GM19099 (cell line): ENCODE data around the gene ZNF18.

Experiments
- POLR2A ChIP-seq: IDR thresholded peaks from 3 replicates; pipeline ENCODE4 v1.6.1; 2011; ENCODE audit warnings: low read depth; ENCODE audit not compliant: insufficient read length; ENCODE audit errors: extremely low read depth

ZNF18 gene

DNA sequence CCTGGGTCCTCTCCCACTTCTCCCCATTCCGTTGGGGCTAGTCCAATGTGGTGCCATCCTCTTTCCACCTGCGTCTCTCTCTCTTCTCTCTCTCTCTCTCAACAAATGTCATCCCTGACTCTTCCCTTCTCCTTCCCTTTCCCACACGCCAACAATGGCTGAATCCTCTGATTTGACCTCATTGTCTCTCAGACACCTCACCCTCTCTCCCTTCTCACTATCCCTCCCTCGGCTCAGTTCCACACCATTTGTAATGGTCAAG, 628 bp upstream of the ZNF18 start:
- TF ChIP-seq POLR2A, result no peak

DNA sequence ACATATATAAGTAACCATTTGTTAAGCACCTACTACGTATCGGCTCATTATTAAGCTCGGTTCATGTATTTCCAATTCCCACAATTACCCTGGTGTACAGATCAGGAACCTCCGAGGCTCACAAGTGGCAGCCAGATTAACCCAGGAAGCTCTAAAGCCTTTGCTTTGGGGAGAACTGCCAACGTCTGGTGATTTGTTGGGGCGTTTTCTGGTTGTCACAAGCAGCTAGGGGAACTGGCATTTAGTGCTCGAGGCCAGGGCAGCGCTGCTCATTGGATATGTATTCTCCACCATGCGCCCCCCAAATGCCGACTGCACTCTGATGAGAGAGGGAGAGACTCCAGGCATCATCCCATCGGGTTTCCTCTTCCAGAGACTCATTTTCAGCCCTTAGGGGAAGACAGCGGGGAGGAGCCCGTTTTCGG, 541 bp downstream of the ZNF18 start:
- TF ChIP-seq POLR2A, result no peak

DNA sequence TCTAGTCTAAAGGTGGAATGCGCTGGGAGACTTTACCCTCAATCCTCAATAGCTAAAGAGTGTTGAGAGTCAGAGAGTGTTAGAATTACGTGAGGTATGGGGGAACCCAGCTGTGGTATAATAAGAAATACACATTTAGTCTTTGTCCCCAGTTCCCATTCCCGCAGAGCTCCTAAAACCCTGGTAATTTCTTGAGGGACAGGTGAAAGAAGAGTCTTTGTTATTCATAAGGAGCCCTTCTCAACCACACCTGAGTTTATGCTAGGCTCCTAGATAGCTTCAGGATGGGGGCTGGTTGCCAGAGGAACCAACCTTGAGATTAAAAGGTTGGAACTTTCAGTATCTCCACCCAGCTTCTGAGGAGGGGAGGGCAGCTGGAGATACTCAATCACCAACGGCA, 5.8 kb downstream of the ZNF18 start:
- TF ChIP-seq POLR2A, result no peak

DNA sequence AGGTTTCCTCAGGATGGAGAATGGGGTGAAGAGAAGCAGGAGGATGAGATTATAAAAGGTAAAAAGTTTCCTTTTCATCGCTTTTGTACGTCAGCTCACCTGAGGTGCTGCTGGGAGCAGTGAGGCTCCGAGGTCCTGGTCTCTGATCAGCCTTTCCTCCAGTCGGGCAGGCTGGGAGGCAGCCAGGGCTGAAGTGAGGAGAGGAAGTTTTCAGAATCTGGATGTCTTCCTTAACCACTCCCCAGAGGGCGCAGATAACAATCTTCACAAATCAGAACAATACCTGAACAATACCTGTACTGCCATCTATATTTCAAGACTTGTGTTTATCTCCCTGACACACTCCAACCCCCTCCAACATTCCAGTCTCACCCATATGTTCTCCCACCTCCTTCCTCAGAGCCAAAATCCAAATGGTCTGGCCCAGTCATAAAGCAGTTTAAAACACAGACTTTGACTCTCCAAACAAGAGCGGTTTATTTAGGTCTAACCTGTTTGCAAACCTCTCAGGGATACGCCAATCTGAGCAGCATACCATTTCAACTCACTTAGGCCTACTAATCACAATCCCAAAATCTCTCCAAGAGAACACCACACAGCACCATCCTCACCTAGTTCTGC, 6.8 kb downstream of the ZNF18 start:
- no peak for TF ChIP-seq POLR2A

DNA sequence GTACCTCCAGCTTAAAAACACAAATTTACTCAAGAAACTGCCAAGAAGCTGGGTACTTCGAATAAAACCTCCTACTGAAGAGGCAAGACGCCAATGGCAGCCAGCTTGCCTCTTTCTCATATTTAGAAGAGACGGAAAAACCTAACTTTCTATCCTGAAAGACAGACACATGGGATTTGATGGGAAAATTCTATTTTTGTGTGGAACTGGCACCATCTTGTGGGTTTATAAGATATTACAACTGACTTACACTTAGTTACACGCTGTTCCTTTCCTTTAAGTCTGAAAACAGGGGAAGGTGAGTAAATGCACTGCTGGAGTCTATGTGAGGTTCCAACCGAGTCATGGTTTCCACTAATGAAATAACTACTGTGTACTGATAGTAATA, 10.3 kb downstream of the ZNF18 start:
- no peak for TF ChIP-seq POLR2A

DNA sequence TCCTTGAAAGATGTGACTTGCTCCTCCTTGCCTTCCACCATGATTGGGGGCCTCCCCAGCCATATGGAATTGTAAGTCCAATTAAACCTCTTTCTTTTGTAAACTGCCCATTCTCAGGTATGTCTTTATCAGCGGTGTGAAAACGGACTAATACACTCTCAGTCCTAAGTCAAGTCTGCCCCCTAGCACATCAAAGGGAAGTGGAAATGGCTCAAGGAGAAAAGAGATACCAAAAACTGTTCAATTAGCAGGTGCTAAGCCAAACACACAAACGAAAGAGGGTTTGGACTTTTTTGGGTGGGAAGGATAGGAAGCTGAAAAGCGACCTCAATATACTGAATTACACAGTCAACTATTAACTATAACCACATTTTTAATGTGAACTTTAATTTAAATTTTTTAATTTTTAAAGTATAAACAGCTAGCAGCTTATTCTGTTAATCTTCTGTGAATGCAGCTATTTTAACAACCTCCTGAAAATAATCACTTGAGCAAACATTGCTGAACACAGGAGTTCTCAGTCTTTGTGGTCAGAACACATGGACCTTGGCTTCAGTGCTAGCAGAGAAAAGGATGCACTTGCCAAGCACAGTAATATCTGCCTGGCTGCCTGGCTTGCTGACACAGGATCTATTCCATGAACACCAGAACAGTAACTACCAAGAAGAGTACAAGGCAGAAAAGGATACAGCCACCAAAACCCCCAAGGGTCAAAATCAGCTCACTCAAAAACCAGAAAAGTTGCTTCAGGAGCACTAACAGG, 10.9 kb downstream of the ZNF18 start:
- no peak for TF ChIP-seq POLR2A

DNA sequence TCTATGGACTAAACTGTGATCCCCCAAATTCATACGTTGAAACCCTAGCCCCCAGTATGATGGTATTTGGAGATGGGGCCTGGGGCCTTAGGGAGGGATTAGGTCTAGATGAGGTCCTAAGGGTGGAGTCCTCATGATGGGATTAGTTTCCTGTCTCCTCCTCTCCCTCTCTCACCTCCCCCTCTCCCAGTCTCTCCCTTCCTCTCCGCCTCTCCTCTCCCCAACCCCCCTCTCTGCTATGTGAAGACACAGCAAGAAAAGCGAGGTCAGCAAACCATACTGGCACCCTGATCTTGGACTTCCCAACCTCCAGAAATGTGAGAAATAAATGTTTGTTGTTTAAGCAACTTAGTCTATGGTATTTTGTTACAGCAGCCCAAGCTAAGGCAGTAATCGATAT, 15.4 kb downstream of the ZNF18 start:
- TF ChIP-seq POLR2A, result no peak

DNA sequence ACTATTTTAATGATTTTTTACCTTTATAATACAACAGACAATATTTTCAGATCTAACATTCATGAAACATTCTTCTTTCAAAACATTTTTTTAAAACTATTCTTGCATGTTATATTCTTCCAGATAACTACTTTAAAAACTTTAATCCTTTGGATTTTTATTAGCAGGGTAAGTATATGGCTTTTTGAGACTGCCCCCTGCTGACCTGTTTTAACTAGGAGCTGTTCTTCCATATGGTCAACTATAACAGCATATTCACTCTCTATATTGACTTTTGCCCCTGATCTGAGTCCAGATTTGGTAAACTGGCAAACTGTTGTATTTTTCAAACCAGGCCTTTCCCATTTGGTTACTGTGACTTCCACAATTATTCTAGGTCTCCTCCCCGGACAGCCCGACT, 16.5 kb downstream of the ZNF18 start:
- no peak for TF ChIP-seq POLR2A

DNA sequence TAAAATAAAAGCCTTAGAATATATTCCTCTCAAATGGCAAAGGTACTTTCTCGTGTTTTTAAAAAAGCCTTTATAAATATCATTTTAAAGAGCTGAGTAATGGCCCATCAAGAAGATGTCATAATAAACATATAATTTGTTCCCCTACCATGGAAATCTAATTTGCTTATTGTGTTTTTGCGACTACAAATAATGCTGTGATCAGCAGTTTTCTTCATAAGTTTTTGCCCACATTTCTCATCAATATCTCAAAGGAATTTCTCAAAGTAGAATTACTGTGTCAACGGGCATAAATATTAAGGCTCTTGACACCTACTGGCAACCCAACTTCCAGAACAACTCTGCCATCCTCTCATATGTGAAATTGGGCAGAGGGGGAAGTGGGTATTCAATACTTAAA, 17.5 kb downstream of the ZNF18 start:
- TF ChIP-seq POLR2A, result no peak

DNA sequence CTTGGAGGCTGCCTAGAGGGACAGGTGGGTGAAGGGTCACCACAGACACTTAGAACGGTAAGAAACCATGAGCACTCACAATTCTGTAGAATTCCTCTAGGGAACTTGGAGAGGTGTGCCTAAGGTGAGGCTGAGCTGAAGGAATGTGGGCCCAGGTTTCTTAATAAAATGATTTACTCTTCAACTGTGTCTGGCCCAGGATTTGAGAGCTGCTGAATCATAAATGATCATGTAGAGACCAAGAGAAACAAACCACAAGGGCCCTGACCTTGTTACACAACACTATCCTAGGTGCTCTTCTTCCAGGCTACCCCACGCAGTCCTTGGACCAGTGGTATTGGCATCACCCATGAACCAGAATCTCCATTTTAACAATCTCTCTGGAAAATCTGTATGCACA, 27.7 kb downstream of the ZNF18 start:
- no peak for TF ChIP-seq POLR2A

DNA sequence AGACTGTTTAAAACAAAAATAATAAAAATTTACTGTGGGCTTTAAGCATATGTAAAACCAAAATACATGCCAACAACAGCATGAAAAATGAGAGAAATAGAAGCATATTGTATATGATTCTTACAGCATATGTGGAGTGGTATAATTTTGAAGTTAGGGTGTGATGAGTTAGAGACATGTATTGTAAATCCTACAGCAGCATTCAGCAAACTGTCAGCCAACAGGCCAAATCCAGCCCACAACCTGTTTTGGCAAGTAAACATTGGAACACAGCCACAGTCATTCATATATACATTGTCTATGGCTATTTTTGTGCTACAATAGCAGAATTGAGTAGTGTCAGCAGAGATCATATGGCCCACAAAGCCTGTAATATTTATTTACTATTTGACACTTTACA, 42.3 kb downstream of the ZNF18 start:
- no peak for TF ChIP-seq POLR2A

DNA sequence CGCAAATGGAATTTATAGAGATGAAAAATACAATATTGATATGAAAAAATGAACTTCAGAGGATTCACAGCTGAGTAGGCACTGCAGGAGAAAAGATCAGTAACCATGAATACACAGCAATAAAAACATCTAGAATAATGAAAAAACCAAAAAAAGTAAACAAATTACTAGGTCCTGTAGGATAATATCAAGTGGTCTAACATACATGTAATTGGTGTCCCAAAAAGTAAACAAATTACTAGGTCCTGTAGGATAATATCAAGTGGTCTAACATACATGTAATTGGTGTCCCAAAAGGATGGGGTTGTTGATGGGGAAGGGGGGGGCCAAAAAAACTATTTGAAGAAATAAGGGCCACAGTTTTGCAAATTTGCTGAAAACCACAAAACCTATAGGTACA, 43.4 kb downstream of the ZNF18 start:
- no peak for TF ChIP-seq POLR2A

DNA sequence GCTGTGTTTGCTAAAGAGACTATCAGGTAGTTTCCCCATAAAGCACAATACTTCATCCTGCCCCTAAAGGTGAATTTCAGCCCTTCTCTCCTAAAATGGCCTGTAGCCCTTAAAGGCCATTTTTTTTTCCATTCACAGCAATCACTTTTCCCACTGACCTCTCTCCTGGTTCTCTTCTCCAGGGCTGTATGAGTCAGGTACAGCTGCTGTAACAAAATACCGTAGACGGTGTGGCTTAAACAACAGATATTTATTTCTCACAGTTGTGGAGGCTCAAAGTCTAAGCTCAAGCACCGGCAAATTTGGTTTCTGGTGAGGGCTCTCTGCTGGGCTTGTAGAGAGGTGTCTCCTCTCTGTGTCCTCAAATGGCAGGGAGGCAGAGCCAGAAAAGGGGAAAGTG, 44.7 kb downstream of the ZNF18 start:
- no peak for TF ChIP-seq POLR2A

DNA sequence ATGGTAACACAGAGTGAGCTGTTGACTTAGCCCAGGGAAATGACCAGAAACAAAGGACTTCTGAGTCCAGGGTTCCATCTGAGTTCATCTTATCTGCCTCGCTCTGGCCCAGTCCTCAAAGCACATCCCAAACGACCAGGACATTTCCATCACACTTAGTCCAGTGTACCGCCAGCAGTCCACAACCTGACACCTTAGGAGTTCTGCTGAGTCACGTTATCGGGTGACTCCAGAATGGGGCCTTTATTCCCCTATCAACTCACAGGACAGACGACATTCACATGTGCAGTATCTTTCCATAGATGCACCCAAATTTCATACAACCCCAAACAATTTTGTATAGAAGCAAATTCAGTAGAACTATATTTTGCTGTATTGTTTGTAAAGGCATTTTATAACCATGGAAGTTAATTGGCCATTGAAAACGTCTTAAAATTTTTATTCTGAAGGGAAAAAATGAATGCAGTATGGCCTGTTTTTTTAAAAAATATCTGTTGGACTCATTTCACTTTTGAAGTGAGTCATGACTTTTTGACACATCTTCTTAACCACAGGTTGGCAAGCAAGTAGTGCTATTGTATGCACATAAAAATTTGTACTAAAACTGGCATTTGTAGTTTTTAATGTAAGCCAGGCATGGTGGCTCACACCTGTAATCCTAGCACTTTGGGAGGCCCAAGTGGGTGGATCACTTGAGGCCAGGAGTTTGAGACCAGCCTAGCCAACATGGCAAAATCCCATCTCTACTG, 46.3 kb downstream of the ZNF18 start:
- TF ChIP-seq POLR2A, result no peak

DNA sequence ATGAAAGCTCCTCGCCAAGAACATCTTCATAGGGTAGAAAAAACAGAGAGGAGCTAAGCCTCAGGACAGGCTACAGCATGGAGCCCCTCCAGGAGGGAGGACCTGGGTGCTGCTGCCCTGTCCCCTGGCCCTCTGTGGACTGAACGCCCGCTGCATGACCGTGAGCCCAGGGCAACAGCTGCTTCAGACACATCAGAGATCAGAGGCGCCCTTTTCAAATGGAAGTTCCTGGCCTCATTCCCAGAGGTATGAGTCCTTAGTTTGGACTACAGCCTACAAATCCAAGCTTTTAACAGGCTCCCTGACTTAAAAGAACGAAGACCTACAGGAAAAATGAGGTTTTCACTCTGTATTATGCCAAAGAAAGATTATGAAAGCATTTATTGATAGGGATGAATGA, 48.5 kb downstream of the ZNF18 start:
- TF ChIP-seq POLR2A, result no peak

DNA sequence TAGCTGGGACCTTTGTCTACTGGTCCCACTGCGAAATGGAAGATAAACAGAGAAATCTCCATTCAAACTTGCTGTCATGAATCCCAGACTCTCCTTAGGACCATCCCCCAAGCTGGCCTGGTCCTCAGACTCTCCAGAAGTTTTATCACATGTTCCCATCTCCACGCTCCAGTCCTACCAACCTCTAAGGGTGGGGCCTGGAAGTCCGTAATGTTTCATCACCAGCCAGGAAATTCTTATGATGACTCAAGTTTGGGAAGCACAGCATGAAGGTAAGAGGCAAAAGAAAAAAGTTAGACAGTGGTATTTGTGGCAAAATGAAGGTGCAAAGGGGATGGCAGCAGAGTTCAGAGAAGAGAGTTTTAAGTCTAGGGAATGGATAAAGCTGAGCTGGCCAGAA, 52.7 kb downstream of the ZNF18 start:
- no peak for TF ChIP-seq POLR2A
